DMS153 treated with DMSO at 0.1 percent for 48 hours (cell line): ENCODE data around the gene TDRD9.

Experiments
- DNase-seq: peaks from one replicate; lab custom pipeline; 2025; ENCODE audit not compliant: unreplicated experiment; lab: John Stamatoyannopoulos, UW

TDRD9 gene

DNA sequence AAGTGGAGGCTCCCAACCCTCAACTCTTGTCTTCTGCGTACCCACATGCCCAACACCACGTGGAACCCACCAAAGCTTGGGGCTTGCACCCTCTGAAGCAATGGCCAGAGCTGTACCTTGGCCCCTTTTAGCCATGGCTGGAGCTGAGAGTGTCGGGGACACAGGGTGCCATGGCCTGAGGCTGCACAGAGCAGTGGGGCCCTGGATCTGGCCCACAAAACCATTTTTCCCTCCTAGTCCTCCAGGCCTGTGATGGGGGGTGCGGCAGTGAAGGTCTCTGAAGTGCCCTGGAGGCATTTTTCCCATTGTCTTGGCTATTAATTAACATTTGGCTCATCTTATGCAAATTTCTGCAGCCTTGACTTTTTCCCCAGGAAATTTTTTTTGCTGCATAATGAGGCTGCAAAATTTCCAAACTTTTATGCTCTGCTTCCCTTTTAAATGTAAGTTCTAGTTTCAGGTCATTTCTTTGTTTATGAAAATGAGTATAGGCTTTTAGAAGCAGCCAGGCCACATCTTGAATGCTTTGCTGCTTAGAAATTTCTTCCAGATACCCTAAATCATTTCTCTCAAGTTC lies 138.6 kb downstream of the TDRD9 start:
- no peak for DNase-seq

DNA sequence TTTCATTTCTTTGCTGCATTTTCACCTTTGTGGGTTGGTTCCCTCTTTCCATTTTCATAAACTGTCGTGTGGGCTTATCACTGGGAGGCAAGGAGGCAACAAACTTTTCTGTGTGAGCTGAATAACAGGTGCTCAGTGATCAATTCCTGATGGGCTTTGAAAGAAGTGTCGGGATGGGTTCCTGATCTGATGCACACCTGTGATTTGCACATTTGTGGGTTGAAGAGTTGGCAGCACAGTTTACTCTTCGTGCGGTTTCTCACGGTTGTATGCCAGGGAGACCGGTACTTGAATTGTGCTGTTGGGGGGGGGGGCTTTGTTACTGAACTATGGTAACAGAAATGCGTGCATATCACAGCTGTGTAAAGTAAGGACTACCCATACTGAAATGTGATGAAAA lies 141.3 kb downstream of the TDRD9 start:
- DNase-seq = no peak

DNA sequence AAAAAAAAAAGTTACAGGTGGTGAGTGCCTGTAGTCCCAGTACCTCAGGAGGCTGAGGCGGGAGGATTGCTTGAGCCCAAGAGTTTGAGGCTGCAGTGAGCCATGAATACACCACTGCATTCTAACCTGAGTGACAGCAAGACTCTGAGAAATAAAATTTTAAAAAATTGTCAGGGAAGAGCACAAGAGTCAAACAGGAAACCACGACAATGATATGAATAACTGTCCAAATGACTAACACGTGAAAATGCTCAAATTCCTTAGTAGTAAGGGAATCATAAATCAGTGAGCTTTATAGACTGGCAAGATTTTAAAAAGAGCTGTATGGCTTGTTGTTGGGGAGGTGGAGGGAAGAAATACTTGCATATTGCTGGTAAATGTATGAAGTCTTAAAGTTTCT lies 144.3 kb downstream of the TDRD9 start:
- no peak for DNase-seq

DNA sequence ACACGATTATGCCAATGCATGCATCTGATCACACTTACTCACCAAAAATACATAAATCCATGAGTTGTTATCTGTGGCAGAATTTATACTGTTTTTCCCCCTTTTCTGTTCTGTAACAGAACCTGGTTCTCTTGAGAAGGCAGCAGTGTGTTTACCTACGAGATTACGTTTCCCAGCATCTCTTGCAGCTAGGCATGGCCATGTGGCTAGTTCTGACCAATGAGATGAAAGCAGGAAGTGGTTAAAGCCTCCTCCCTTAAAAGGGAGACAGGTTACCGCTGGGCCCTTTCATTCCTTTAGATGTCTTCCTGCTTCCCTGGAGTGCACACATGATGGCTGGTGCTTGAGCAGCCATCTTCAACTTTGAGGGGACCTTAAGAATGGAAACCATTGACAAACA lies 145.5 kb downstream of the TDRD9 start:
- no peak for DNase-seq

DNA sequence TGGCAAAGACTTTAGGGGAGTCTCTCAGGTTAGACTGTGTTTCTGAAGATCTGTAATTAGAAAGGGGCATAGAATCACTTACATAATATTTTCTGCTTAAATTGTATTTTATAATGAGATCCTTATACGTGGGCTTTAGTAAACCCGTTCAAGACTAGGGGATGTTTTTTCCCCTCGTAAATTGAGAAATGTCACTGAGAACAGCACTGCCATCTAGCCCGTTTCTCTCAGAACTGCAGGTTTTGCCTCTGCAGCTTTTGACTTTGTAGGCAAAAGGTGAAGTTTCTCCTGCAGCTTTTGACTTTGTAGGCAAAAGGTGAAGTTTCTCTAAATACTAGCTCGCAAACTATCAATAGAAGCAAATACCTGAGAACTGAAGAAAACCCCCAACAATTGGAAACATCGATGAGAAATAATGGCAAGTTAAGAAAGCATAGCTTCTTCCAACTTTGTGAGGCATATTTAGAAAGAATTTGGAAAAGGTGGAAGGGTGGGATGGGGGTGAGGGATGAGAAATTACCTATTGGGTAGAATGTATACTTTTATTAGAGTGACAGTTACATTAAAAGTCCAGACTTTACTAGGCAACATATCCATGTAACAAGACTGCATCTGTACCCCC lies 147.4 kb downstream of the TDRD9 start:
- DNase-seq = no peak

DNA sequence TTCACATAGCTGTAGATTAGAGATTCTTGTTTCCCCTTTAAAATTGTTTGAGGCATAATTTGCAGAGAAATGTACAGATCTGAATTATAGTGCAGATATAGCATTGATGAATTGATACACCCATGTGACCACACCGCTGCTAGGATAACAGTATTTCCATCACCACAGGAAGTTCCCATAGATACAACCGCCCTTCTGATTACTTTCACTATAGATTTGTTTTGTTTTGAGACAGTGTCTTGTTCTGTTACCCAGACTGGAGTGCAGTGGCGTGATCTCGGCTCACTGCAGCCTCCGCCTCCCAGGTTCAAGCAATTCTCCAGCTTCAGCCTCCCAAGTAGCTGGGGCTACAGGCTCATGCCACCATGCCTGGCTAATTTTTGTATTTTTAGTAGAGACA lies 148.5 kb downstream of the TDRD9 start:
- DNase-seq = no peak

DNA sequence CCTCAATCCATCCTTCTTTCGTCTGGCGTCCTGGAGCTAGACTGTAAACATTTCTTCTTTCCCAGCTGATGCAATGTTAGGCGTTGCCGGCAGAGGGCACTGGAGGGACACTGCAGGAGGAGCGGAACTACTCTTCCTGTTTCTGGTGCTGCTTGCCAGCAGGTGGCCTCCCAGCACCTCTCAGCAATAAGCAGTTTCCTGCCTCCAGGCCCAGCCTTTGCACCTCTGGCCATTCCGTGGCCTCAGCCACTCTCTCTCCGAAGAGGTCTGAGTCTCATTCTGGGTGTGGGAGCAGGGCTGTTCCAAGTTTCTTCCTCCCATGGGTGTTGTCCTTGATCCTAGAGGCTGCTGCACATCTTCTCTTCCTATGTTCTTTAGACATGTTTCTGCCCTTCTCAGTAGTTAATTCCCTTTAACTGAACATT lies 149.8 kb downstream of the TDRD9 start:
- peak; percentile 1 for DNase-seq

DNA sequence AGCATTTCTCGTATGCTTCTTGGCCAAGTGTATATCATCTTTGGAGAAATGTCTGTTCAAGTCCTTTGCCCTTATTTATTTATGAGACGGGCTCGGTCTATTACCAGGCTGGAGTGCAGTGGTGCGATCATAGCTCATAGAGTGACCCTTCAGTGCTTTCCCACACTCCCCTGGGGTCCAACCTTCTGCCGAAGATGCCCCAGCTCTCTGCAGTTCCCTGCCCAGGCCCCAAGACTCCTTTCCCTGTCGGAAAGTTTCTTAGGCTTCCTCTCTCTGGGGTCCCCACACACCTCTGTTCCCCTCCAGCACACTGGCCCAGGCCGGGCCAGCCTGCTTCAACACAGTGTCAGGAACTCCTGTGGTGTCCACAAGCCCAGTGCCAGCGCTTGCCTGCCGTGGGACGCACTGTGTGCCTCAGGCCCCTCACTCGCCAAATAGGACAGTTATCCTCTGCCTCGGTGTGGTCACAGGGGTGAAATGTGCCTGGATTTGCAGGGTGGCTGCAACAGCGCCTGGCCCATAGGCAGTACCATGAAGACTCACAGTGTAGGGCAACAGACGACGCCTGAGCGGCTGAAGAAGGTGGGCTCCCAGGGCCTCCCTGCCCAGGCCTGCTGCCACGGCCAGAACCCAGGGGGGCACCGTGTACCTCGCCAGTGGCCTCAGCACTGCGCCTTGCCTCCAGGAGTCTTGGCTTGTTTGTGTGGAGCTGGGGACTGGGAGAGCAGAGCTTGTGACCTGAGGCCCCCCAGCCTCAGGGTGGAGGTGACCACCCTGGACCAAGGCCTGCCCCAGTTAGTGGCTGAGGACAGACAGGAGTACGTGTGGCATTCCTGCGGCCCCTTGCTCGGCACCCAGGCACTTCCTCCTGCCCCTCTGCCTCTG lies 152.4 kb downstream of the TDRD9 start:
- DNase-seq = no peak

DNA sequence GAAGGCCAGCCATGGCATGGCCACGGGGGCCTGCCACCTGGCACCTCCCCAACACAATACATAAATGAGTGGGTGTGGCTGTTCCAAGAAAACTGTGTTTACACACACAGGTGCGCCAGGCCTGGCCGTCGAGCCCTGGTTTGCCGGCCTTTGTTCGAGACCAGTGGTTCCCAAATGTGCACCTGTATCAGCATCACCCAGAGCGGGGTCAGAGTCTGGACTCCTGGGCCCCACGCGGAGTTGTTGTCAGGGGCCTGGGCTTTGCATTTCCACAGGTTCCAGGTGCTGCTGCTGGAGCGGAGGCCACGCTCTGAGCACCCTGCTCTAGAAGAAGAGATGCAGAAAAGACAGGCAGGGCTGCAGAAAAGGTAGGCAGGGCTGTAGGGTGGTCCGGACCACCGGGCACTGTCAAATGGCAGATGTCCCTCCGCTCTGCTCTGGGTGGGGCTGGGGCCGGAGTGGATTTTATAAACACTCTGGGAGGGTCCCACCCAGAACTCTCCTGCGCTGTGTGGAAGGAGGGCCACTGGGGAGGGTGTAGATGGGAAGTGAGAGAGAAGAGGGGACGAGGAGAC lies 153.1 kb downstream of the TDRD9 start:
- no peak for DNase-seq

DNA sequence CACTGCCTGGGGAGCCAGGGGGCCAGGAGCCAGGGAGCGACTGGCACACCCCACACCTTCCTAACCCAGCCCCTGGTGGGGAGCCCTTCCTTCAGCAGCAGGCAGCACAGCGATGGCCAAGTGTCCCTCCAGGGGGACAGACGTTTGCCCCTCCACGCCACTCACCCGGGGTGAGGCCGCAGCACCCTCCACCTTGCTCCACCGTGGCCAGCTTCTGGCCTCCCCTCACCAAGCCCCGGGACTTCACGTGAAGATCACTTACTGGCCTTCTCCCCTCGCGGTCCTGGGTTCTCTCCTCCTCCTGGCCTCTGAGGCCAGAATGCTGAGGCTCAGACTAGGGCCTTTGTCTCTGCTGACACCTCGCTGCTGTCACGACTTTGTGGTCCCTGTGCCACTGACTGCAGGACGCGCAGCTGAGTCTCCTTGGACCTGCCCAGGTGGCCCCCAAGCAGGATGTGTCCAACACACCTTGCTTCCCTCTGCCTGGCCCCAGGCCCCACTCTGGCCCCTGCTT lies 153.8 kb downstream of the TDRD9 start:
- no peak for DNase-seq

DNA sequence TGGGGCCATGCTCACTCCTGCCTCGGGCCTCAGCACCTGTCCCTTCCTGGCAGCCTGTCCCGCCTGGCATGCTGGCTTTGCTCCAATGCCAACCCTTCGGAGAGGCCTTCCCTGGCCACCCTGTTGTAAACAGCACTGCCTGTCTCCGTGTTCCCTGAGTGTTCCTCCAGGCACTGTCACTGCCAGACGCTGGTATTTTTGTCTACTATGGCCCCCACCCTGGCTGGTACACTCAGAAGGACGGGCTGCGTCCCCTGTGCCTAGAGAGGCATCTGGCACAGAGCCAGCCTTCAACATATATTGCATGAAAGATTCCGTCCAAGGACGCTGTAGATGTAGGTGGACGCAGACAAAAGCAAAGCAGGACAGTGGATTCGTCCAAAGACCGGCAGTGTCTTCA lies 154.6 kb downstream of the TDRD9 start:
- no peak for DNase-seq

DNA sequence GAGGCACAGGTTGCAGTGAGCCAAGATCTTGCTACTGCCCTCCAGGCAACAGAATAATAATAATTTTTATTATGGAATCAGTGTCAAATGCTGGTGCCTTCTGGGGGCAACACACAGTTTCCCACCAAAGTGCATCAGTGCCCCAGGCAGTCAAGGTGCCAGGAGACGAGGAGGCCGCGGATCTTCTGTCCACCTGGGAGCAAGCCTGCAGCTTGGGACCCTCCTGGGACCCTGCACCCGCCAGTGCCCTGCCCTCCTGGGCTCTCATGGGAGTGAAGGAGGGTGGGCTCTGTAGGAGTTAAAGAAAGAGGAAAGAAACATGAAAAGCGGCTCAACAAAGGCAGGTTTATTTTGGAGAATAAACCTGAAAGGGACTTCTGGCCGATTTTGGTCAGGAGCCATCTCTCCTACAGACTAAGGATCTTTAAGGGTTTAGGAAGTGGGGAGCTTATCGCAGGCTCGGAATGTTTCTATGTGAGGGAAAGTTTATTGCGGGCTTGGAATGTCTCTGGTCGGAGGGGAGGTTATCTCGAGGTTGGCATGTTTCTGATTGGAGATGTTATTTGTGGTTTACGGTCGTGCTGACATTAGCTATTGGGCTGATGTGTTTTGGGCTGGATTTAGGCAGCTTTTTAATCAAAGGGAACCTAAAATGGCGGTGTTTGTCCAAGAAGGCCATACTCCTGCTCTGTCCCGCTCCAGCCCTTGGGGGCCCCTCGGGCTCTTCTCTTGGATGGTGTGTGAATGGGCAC lies 156.2 kb downstream of the TDRD9 start:
- no peak for DNase-seq

DNA sequence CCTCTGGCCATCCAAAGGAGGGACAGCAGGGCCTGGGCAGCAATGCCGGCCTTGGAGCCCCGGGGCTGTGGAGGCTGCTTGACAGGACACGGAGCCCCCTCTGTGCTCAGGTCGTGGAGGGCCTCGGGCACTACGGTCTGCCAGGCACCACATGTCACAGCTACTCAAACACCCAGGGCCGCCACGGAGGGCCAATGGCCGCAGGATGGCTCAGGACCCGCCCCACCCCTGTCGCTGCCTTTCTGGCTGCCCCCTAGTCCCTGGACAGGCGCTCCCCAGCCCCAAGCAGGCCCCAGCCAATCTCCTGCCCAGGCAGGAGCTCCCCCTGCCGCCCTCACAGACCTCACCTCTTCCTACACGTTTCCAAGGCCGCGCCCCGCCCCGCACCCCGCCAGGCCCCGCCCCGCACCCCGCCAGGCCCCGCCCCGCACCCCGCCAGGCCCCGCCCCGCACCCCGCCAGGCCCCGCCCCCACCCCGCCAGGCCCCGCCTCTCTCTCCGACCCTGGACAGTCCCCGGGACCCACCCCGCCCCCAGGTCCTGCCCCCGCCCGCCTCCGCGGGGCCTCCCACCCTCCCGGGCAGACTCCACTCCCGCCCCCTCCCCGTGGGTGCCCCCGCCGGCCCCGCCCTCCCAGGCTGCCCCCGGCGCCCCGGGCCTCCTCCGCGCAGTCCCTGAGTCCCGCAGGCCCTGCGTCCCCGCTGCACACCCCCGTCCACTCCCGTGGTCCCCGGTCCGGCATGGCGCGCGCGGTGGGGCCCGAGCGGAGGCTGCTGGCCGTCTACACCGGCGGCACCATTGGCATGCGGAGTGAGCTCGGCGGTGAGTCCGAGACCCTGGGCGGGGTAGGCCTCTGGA lies 157.0 kb downstream of the TDRD9 start, which contains the start of gene ASPG:
TSS of gene ASPG (plus strand) at position 669 of the 857 bp plus-strand sequence. CDS start at position 740, 71 bp downstream.
- DNase-seq = no peak

DNA sequence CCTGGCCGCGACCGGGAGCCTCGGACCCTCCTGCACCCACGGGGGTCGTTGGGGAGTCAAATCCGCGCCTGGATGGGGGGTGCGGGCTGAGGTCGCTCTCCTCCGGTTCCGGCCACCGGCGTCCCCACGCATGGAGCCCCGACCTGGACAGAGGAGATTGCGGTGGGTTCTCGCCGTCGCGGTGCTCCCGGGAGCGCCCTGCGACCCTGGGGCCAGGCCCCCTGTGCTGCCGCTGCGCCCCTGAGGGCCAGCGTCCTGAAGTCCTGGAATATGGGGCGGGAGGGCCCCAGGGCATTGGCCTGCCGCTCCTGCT lies 157.6 kb downstream of the TDRD9 start:
- DNase-seq = no peak

DNA sequence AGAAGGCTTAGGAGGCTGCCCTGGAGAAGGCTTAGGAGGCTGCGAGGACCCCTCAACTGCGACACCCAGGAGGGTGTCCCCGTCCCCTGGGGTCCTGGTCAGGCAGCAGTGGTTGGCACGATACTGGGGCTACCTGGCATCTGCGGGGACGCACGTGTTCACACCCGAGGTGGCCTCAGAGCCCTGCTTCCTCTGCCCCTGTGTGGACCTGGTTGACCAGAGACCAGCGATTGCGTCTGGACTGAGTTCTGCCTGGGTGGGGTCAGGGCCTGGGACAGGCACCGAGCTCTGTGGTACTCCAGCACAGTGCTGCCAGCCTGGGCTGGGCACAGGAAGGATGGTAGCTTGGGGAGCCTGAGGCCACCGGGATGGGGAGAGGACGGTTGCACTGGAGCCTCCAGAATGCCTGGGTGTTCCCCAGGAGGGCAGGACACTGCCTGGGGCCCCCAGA lies 158.0 kb downstream of the TDRD9 start:
- DNase-seq = no peak

DNA sequence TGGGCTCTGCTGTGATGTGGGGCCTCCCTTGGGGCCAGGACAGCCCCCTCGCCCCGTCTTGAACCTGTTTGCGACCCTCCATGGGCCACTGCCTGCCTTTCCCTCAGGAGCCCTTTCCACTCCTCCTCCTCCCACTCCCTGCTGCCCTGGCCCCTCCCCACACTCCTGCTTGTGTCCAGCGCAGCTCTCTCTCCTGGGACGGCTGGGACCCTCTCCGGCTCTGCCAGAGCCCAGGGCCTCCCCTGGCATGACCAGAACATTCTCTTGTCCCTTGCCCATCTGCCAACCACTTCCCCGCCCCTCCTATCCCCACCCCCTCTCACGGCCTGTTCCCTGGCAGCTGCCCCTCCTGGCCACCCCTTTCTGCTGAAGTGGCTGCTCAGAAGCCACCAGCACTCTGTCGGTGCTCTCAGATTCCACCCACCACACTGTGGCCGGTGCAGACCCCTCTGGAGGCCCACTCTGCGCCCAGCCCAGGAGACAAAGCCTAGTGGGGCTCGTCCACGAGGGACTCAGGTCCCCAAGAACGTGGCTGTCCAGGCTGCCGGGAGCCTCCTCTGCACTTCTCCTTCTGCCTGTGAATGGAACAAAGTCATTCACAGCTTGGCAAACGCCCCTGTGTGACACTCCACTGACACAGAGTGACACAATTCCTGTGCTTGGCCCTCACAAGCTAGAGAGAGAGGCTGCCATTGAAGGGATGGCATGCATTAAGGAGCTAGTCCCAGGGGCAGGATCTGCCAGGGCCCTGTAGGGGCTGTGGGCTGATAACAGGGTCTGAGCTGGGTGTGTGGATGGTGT lies 158.6 kb downstream of the TDRD9 start:
- DNase-seq = no peak

DNA sequence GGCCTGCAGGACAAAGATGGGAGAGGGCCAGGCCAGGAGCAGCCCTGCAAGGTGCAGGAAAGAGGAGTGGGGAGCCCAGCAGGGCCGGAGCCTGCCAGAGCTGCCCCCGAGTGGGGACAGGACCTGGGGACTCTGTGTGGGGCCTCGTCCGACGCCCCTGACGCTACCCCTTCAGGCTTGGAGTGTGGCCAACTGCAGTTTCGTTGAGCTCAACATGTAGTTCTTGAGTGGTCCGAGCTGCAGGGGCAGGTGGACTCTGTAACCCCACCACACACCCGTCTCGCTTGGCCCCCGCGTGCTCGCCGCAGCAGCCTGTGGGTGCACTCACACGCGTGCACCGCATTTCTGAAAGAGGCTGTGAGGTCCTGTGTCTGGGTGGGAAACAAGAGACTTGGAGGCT lies 159.2 kb downstream of the TDRD9 start:
- no peak for DNase-seq

DNA sequence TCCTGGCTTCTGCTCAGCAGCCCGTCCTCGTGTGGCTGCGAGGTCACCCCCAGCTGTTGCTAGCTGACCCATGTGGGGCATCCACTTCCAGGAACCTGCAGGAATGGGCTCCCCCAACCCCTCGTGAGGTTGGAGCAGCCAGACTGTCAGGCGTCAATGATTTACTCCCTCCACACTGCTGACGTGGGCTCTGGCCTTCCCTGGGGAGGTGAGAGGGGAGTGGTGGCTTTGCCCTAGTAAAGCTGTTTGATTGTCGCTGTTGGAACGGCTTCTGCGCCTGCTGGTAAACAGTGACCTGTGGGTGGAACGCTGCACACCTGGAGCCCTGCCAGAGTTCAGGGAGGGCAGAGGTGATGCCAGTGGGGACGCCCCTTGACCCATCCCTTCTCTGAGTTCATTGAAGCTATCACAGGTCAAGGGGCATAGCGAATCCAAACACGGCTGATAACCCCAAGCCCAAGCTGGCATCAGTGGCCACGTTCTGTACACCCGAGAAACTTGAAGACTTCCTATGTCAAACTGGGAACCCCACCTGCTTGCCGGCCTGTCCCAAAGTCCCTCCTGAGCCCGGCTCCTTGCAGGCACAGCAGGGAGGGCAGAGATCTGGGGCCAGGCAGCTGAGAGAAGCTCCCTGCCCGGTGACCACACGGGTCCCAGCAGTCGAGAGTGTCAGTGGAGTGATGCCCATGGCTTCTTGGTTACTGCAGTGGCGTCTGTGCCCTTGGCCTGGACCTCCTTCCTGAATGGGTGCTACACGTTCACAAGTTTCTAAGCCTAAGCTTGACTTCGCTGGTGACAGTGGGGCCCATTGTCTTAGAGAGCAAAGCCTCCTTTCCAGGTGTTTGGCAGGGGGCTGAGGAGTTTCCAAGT lies 160.0 kb downstream of the TDRD9 start:
- DNase-seq = no peak
